HG03139 (cell line): ENCODE data around the gene ARMC7.

Experiments
- ATAC-seq: cut with Tn5 transposase; IDR thresholded peaks from one replicate; pipeline ENCODE4 v1.9.1; 2021; ENCODE audit not compliant: unreplicated experiment

Gene ARMC7

DNA sequence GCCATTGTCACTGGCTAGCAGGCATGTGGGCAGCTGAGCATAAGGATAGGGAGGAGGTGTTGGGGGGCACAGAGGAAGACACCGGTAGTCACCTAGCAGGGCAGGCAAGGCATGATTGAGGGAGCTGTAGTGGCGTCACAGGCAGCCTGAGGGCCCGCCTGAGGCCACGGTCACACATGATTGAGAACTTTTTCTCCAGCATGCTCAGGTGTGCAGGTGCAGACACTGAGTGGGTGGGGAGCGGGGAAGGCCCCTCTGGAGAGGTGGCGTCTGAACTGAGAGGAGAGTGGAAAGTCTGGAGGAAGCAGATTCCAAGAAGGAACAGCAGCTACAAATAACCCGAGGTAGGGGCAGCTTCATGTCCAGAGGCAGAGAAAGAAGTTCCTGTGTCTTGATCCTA is 10.9 kb upstream of the ARMC7 start:
- ATAC-seq: no peak

DNA sequence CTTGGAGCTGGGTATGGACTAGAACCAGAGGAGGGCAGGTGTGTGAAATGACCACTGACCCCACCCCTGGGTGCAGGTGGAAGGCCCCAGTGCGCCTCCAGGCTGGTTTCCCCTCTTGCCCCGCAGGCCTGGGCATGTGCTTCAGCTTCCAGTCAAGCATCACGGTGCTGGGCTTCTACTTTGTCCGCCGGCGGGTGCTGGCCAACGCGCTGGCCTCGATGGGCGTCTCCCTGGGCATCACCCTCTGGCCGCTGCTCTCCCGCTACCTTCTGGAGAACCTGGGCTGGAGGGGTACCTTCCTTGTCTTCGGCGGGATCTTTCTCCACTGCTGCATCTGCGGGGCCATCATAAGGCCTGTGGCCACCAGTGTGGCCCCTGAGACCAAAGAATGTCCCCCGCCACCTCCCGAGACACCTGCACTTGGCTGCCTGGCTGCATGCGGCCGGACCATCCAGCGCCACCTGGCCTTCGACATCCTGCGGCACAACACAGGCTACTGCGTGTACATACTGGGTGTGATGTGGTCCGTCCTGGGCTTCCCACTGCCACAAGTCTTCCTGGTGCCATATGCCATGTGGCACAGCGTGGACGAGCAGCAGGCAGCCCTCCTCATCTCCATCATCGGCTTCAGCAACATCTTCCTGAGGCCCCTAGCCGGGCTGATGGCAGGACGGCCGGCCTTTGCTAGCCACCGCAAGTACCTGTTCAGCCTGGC is 9.7 kb upstream of the ARMC7 start:
- no peak for ATAC-seq

DNA sequence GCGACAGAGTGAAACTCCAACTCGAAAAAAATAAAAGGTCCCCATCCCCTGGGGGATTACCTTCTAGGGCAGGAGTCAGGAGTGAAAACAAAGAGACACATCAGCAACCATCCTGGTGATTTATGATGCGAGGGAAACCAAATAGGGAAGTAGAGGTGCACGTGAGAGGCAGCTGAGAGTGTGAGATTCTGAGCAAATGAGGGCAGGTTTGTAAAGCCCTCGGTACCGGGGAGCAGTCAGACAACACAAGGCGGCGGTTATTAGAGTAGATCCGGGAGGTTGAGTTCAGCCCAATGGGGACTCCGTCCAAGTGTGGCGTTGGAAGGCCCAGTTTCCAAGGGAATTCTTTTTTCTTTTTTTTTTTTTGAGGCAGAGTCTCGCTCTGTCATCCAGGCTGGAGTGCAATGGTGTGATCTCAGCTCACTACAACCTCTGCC is 7.4 kb upstream of the ARMC7 start:
- no peak for ATAC-seq

DNA sequence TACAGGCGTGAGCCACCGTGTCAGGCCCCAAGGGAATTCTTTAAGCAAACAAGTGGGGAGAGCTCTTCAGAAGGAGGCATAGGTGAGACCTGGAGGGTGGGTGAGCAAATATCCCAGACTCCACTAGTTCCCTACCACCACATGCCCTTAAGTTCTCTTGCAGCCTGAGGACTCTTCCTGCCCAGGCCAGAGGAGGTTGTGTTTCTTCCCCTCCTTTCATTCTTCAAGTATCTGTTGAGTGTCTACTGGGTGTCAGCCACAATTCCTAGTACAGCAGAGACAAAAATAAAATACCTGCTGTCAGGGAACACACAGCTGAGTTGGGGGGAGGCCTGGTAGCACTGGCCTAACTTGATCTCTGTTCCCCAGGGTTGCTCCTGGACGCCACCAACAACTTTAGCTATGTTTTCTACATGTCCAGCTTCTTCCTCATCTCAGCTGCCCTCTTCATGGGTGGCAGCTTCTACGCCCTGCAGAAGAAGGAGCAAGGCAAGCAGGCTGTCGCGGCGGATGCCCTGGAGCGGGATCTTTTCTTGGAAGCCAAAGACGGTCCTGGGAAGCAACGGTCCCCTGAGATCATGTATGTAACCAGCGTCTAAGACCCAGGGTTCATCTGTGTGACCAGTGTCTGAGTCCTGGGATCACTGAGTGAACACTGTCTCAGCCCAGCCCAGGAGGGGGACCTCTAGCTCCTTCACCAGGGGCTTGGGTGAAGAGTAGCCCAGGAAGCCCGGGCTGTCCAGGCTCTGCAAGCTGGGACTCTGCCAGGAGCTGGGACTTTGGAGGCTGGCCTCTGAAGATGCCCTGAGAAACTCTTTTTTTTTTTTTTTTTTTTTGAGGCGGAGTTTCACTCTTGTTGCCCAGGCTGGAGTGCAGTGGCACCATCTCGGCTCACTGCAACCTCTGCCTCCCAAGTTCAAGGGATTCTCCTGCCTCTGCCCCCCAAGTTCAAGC is 5.9 kb upstream of the ARMC7 start:
- ATAC-seq: no peak

DNA sequence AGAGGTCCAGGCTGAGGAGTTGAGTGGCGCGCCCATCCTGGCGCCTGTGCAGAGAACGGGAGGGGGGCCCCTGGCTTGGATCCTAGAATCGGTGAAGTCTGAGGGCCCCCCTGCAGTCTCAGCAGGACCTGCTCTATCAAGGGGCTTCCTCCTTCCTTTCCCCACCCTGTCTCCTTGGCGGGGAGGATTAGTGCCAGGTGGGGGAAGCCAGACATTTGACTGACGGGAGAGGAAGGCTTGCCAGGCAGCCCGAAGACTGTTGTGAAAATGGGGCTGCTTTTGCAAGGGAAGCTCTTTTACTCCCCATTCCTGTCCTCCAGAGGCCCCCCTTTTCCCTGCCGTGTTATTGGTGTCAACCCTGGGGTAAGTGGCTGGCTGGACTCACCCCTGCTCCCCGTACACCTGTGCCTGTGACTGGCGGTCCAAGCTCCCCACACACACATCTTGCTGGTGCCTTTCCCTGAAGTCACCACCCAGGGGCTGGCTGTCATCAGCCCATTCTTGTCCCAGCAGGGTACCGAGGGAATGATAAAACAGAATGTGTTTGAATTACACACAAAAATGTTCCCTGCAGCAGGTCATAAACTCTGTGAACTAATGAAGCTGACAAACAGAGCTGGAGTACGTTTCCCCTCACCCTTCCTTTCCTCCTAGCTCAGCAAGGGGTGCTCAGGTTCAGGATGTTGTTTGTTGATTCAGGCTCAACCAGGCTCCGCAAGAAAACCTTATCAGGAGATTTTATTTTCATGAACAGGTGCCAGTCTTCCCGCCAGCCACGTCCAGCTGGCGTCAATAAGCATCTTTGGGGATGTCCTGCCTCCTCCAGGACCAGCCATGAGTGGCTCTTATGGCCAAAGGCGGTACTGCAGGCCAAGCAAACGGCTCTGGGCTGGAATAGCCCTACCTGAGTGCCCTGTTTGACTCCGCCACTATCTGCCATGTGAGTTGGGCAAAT is 4.4 kb upstream of the ARMC7 start:
- no peak for ATAC-seq

DNA sequence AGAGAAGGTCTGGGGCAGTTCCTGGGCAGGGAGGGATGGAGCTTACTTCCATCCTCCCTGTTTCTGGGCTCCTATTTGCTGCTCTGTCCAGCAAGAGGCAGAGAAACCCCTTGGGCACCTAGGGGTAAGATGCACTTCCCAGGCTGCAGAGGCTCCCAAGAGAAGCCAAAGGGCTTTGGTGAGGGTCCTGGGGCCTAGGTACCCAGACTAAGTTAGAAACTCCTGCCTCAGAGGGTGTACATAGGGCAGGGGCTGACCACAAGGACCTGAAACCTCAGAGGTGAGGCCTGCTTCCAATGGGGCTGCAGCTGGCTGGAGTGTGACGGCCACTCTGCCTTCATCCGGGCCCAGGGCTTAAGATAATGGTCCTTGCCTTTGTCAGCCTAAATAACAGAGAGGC is 1.6 kb upstream of the ARMC7 start:
- no peak for ATAC-seq

DNA sequence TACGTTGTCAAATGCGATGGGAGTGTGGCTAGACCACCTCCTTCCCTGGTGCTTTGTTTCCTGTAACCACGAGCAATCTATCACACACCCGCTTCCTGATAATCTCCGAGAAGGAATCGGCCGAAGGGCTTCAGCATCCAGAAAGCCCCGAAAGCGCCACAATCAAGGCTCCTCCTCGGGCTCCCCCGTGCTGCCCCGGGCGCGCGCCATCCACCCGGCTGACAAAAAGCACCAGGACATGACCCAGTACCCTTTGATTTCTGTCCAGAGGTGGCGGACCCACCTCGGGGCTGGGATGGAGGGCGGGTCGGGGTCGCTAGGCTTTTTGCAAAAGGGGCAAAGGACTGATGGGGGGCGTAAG is 743 bp upstream of the ARMC7 start:
- no peak for ATAC-seq

DNA sequence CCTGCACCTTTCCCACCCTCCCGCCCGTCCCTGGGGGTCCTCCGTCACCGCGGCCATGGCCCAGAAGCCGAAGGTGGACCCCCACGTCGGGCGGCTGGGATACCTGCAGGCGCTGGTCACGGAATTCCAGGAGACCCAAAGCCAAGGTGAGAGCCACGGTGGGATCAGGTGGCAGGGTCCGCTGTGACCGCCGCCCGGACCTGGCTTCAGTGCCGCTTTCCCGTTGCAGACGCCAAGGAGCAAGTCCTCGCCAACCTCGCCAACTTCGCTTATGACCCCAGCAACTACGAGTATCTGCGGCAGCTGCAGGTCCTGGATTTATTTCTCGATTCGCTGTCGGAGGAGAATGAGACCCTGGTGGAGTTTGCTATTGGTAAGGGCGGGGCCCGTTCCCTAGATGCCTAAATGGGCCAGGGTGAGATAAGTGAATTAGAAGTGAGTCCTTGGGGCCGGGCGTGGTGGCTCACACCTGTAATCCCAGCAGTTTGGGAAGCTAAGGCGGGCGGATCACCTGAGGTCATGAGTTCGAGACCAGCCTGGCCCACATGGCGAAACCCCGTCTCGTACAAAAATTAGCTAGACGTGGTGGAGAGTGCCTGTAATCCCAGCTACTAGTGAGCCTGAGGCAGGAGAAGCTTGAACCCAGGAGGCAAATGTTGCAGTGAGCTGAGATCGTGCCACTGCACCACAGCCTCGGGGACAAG is 617 bp downstream of the ARMC7 start:
- ATAC-seq: no peak

DNA sequence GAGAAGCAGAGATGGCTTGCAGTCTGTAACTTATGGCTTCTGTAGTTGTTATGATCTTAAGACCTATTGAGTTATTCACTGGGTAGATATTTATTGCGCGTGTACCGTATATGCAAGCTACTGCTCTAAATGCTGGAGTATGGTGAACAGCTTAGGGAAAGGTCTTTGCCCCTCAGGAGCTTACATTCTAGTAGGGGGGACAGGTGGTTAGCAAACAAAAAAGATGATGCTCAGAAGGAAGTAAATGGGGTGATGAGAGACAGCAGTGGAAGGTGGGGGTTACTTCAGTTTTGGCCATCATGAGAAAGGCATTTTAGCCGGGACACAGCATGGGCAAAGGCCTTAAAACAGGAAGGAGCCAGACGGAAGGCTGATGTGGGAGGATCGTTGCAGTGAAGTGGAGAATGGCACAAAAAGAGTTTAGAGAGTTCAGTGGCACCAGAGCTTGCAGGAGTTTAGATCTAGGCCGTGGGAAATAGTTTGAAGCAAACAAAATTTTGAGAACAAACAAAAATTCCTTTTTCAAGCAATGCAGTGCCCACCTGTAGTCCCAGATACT is 2.1 kb downstream of the ARMC7 start:
- no peak for ATAC-seq

DNA sequence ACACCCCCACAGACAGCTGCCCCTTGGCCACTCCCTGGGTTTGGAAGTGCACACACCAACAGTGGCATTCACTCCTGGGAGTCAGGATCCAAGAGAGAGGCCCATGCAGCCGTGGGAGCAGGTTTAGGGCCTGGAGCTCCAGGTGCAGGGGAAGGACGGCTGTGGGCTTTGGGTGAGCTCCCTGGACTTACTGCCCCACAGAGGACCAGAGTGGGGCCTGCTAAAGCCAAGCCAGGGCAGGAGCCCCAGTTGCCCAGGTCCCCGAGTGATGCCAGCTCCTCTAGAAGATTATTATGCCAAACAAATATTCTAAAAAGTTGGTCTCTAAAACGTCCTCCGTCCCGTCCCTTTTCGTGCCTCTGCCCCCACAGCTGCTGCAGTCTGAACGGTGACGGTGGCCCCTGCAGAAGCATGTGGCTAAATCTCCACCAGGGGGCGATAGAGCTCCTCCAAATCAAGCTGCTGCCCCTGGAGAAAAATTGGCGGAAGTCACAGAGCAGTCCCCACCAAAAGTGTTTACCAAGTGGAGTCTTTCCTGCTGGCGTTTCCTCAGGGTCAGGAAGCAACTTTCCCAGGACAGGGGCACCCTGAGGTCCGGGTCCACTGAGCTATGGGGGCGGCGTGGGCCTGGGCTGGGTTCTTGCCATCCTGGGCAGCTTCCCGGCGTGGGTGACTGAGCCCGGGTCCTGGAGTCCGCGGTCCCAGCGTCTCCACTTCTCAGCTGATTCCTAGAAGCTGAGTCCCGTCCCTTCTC is 4.2 kb downstream of the ARMC7 start:
- ATAC-seq: peak; percentile 39

DNA sequence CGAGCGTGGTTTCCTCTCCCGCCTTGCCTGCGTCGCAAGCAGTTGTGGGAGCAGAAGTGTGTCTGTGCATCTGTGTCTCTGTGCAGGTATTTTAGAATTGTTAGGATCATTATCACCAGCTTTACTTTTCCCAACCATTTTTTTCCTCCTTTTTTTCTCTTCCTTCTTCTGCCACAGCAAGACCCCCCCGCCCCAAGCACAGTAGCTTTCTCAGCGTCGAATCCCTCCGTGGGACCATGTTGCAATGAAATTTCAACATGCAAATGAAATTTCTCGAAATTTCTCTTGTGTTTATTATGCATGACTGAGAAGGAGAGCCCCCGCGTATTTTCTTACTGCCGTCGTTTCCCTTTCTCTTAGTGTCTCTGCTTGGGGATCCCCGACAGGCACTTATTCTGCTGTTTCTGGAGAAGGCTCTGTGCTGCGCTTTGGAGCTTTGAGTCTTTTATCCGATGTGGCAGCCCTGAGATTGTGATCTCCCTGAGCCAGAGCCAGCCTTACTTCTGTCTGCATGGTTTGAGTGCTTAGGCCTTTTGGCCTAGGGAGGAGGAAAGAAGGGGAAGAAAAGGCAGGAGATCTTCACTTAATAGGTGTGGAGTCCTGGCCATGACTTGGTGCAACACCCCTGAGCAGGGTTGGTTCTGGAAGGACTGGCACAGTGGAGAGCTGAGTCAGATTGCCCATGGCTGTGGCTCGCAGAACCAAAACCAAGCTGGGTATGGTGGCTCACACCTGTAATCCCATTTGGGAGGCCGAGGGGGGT is 5.0 kb downstream of the ARMC7 start:
- ATAC-seq: no peak

DNA sequence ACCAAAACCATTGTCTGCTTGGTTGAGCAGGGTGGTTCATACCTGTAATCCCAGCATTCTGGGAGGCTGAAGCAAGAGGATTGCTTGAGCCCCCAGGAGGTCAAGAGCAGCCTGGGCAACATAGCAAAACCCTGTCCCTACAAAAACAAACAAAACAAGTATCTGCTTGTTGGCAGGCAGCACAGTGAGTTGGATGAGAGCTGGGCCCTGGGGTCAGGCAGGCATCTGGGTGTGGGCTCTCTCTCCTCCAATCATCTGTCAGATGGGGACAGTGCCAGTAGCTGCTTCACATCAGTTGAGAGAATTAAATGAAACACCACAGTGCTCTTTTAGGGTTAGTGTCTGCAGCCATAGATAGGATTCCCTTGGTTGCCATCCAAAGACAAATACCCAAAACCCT is 5.8 kb downstream of the ARMC7 start:
- ATAC-seq: no peak

DNA sequence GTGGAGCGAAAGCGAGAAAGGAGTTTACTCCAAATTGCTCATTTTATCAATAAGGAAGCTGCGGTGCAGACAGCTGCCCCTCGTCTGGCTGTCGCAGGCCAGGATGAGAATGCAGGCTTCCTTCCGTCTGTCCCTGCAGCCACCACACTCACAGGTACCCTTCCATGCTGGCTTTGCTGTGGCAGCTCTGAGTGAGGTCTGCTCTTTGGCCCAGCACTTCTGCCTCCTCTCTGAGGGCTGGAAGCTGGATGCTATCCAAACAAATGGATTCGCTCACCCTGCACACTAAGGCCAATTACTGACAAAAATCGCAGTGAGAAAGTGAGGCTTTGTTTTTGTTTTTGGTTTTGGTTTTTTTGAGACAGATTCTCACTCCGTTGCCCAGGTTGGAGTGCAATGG is 7.0 kb downstream of the ARMC7 start:
- ATAC-seq: no peak

DNA sequence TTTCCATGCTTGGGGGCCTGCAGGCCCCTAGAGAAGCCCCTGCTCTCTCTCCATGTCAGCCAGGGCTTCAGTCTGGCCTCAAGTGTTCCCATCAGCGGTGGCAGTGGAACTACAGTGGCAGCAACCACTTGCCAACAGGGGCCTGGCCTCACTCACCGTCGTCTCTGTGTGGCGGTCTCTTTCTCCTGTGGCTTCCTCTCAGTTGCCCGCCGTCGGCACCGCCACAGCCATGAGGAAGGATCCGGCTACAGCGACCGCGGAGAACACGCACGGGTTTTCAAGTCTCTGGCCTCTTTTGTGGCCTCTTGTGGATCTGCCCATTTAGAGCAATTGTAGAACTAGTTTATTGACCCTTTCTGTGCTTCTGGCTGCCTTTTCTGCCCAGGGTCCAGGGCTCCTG is 8.5 kb downstream of the ARMC7 start:
- no peak for ATAC-seq

DNA sequence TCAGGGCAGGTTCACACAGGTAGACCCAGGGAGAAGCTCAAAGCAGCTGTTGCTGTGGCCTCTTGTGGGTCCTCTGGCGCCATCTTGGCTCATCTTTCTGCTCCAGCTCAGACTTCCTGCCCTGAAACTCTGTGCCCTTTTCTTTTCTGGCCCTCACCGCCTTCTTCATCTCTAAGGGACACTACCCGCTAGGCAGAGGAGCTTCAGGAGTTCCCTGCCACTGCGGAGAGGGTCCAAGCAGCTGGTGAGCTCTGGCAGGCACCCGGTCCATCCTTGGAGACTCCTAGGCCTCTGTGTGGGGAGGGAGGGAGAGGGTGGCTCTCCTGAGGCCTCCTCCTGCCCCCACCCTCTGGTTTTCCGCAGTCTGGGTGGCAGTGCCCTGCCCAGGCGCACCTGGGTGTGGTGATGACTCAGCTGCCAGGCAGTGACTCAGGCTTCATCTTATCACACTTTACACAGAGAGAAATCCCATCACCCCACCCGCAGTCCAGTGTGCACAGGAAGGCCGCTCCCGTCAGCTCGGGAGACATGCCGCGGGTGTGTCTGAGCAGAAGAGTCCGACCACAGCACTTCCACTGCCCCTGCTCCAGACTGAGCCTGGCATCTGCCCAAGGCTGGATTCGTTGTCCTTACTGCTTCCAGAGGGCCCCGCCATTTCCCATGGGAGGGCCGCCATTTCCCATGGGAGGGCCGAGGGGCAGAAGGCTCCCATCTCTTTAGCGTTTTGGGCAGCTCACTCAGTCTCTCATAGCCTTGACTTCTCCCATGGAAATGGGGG is 14.5 kb downstream of the ARMC7 start:
- ATAC-seq: no peak

DNA sequence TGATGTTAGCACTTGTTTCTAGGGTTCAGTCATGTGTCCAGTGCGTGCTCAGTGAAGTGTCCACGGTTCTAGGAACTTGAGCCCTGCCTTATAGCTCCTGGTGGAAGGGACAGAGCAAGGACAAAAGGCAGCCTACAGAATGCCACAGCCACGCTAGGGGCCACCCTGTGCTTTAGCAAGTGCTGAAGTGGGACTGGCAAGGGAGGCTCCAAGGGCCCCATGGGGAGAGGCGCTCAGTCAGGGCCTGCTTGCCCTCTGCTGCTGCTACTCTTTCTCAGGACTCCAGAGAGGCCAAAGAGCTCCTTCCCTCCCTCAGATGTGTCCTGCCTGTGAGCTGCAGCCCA is 15.0 kb downstream of the ARMC7 start:
- ATAC-seq: no peak

DNA sequence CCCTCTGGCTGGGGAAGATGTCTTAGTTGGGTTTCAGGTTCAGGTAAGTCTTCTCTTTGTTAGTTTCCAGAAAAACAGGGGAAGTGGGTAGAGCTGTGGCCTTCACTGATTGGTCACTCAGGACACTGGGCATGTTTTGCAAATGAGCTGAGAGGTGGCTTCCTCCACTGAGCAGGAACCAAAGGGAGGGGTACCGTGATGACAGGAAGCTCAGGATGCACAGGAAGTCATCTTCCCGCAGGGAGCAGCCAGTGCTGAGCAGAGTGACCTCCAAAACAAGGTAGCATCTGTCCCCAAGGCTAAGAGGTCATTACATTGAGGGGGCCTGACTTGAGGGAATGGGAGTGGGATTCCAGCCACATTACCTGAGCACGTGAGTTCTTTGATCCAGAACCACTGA is 16.2 kb downstream of the ARMC7 start:
- ATAC-seq: no peak

DNA sequence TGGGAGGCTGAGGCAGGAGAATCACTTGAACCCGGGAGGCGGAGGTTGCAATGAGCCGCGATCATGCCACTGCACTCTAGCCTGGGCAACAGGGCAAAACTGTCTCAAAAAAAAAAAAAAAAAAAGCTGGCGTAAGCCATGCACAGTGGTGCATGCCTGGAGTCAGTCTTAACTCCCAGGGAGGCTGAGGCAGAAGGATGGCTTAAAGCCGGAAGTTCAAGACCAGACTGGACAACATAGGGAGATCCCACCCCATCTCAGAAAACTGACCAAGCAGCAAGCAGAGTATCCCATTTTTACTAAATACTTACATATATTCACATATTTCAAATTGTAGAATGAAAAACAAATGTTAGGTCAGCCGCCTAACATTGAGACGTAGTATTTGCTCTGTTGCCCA is 17.2 kb downstream of the ARMC7 start:
- ATAC-seq: no peak
